ENCODE results near the gene RBPMS2.

The RBPMS2 gene

GRCh38 chr15:64760056-64760455 is 15.3 kb downstream of the RBPMS2 start:
- peaks cover 4% of the 10 kb centered on the region for H3K27me3 ChIP-seq (ENCODE audit: insufficient read depth, poor library complexity, severe bottlenecking)
- TF ChIP-seq CTCF (IDR thresholded peaks at IDR 0.05; ENCODE audit: insufficient read depth, low read length) (no peak), POLR2AphosphoS5 (IDR thresholded peaks at IDR 0.05; ENCODE audit: low read depth) (no peak), REST (IDR thresholded peaks at IDR 0.05; ENCODE audit: insufficient replicate concordance, low read depth) (no peak), SPI1 (IDR thresholded peaks at IDR 0.05; ENCODE audit: borderline replicate concordance, low read depth) (no peak), GABPA (IDR thresholded peaks at IDR 0.05; ENCODE audit: low read depth) (no peak)

GRCh38 chr15:64755427-64755940 is 19.9 kb downstream of the RBPMS2 start:
- Histone ChIP-seq H3K4me3 (replicated peaks; ENCODE audit: insufficient read depth, low read length) (no peak overlapping the region), H3K27me3 (ENCODE audit: insufficient read depth, poor library complexity, severe bottlenecking) (peaks cover 4% of the 10 kb centered on the region), H3K27ac (replicated peaks) (no peak overlapping the region)
- TF ChIP-seq CTCF (IDR thresholded peaks at IDR 0.05; ENCODE audit: insufficient read depth, low read length) (no peak), REST (IDR thresholded peaks at IDR 0.05; ENCODE audit: insufficient replicate concordance, low read depth) (no peak), GABPA (IDR thresholded peaks at IDR 0.05; ENCODE audit: low read depth) (no peak), POLR2AphosphoS5 (IDR thresholded peaks at IDR 0.05; ENCODE audit: low read depth) (no peak), SPI1 (IDR thresholded peaks at IDR 0.05; ENCODE audit: borderline replicate concordance, low read depth) (no peak)
- DNase-seq (ENCODE audit: low read depth in 1 of 2, low spot score in 1 of 2), result no peak

More at GRCh38 chr15:64760056-64760455, 15.3 kb downstream of the RBPMS2 start:
- Histone ChIP-seq H3K27ac (replicated peaks) (no peak overlapping the region), H3K4me3 (replicated peaks; ENCODE audit: insufficient read depth, low read length) (no peak overlapping the region)
- DNase-seq (ENCODE audit: low read depth in 1 of 2, low spot score in 1 of 2), result no peak

DNA sequence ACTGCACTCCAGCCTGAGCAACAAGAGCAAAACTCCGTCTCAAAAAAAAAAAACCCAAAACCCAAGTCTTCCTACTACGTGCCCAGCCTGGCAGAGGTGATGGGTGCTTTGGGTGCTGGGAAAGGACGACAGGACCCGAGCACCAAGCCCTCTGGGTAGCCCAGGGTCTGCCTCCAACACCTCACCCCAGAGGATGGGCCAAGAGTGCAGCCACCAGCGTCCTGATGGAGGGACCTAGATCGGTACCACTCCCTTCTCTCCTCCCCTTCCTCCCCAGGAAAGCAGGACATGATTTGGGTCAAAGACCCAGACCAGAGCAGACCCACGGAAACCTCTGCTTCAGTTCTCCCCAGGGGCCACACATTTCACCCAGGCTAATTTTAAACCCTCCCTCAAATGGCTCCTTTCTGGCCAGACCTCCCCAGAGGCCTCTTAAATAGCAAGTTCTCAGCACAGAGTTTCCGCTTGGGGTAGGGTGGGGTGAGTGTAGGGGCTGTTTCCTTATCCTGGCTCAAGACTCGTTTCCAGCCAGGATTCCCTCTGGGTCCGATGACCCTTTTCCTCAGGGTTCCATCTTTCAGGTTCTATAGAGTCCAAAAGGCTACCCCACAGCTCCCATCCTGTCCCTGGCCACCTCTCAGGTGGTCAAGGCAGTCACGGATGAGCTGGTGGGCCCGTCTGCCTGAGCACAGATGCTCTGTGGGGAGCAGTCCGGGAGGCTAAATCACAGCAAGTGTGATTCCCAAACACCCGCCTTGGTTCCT is 20.5 kb downstream of the RBPMS2 start:
- no peak for DNase-seq (ENCODE audit: low read depth in 1 of 2, low spot score in 1 of 2)

More for the DNA sequence above, 20.5 kb downstream of the RBPMS2 start:
- Histone ChIP-seq H3K4me3 (replicated peaks; ENCODE audit: insufficient read depth, low read length) (no peak overlapping the region), H3K27me3 (ENCODE audit: insufficient read depth, poor library complexity, severe bottlenecking) (peaks cover 4% of the 10 kb centered on the region), H3K27ac (replicated peaks) (no peak overlapping the region)
- TF ChIP-seq REST (IDR thresholded peaks at IDR 0.05; ENCODE audit: insufficient replicate concordance, low read depth) (no peak), CTCF (IDR thresholded peaks at IDR 0.05; ENCODE audit: insufficient read depth, low read length) (no peak), GABPA (IDR thresholded peaks at IDR 0.05; ENCODE audit: low read depth) (no peak), SPI1 (IDR thresholded peaks at IDR 0.05; ENCODE audit: borderline replicate concordance, low read depth) (no peak), POLR2AphosphoS5 (IDR thresholded peaks at IDR 0.05; ENCODE audit: low read depth) (no peak)

Measured in HL-60 (cell line).